GM21529 (cell line): ENCODE results near the gene FOXM1.
A peak's percentile ranks its signal among the peaks of the same experiment; 100 is the strongest.
"Not testable (repeated sequence)": the region's sequence is repeated elsewhere in the genome, so short reads cannot be mapped to it uniquely, and the experiment has no call there.

Experiments used
- ATAC-seq: cut with Tn5 transposase; IDR thresholded peaks from one replicate; pipeline ENCODE4 v1.9.1; 2021; ENCODE audit not compliant: unreplicated experiment

Gene FOXM1

DNA sequence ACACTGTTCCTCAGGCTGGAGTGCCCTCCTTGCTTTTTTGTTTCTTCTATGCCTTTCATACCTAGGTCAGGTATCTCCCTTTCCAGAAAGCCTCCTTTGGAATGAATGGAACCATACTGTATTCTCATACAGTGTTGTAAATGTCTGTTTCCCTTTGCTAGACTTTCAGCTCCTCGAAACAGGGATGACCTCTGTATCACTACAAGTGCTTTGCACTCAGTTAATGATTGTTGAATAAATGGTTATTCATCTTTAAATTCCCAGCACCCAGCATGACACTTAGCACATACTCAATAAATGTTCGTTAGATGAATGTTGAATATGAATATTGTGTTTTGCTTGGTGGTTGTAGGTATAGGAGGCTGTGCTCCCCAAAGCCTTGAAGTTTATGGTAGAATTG is 7.8 kb upstream of the FOXM1 start:
- no peak for ATAC-seq

DNA sequence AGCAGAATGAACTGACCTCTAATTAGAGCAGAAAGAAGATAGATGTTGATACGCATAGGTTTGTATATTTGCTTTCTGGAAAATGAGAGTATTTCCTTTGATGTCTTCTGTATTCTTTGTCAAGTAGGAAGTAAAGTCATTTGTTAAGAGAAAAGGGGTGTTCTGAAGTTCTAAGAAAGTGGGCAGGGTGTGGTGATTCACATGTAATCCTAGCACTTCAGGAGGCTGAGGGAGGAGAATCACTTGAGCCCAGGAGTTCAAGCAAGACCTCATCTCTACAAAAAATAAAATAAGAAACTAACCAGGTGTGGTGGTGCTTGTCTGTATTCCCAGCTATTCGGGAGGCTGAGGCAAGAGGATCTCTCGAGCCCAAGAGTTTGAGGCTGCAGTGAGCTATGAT is 2.9 kb upstream of the FOXM1 start:
- ATAC-seq, result no peak

DNA sequence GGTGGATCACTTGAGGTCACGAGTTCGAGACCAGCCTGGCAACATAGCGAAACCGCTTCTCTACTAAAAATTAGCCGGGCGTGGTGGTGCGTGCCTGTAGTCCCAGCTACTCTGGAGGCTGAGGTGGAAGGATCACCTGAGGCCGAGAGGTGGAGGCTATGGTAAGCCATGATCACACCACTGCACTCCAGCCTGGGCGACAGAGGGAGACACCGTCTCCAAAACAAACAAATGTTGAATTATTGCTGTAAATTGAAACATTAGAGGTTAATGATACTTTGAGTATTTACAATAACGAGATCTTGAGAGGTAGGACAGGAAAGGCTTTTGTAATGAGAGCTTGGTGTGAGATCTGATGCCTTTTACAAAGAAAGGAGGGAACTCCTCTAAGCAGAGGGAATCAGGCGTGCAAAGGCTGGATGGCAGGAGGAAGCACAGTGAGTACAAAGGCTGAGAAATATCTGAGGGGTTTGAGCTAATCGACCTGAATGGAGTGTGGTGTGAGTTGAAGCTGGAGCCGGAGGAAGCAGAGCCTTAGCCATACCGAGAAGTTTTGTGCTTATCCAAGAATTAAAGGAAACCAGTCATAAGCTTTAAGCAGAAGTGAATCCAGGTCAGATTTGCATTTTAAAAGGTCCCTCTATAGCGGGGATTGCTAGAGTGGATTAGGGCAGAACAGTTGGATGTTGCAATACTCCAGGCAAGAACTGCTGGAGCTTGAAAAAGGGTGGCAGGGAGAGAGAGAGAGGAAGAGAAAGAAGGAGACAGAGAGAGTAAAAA is 1.2 kb upstream of the FOXM1 start:
- peak; percentile 31 for ATAC-seq

DNA sequence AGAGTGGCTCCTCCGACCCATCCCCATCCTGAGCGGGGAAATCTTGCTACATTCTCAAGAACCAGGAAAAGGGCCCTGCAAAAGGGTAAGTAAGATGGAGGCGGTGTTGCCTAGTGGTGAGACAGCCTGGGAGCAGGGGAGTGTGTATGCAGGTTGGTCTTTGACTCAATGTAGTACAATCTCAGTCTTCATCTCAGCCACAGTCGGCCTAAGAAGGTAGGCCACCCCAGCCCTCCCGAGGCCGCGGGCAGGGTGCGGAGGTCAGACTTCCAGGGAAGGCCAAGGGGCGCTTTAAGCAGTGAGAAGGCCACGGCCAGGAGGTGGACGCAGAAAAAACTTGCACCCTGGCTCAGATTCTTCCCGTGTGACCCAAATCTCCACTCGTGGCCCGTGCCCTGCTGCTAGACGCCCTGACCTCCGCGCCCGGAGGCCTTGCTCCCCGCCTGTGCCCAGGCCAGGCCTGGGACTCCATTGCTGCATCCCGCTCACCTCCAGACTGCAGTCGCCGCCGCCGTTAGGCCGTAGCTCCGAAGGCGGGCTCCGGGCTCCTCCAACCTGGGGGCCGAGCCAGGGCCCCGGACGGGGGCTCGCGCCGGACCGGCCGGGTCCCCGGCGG is 435 bp downstream of the FOXM1 start:
- peak; percentile 35 for ATAC-seq

DNA sequence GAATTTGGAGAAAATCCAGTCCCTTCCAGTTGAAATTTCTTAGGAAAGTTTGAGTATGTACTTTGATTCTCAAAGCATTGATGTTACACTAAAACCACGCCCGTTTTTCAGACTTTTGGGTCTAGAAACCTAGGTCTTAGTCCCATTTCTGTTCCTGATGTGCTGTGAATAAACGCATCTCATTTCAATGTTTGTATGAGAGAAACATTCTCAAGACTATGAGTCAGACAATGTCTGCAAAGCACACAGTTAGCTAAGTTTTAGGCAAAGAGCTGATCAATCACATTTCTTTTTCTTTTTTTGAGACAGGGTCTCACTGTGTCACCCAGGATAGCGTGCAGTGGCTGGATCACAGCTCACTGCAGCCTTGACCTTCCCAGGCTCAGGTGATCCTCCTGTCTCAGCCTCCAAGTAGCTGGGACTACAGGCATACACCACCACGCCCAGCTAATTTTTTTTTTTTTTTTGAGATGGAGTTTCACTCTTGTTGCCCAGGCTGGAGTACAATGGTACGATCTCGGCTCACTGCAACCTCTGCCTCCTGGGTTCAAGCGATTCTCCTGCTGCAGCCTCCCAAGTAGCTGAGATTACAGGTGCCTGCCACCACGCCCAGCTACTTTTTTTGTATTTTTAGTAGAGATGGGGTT is 7.9 kb downstream of the FOXM1 start:
- not testable (repeated sequence) for ATAC-seq

DNA sequence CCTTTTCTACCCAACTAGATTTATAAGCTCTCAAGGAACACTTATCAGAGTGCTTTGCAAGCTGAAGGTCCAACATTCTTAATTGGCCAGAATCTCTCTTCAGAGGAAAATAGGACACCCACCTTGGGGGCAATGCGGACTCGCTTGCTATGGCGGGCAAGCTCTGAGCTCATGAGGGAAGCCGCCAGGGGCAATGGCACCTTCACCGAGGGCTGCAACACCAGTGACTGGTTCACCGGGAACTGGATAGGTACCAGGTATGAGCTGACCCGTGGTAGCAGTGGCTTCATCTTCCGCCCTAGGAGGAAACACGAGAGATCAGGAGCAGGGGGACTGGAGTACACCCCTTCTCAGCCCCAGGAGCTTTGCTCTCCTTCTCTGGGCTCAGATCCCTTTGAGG is 12.8 kb downstream of the FOXM1 start:
- no peak for ATAC-seq

DNA sequence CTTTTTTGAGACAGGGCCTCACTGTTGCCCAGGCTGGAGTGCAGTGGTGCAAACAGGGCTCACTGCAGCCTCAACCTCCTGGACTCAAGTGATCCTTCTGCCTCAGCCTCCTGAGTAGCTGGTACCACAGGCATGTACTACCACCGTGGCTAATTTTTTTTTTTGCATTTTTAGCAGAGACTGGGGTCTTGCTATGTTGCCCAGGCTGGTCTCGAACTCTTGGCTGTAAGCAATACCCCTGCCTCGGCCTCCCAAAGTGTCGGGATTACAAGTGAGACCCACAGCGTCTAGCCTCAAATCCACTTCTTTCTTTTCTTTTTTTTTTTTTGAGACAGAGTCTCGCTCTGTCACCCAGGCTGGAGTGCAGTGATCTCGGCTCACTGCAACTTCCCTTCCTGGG is 13.6 kb downstream of the FOXM1 start:
- ATAC-seq, result not testable (repeated sequence)

DNA sequence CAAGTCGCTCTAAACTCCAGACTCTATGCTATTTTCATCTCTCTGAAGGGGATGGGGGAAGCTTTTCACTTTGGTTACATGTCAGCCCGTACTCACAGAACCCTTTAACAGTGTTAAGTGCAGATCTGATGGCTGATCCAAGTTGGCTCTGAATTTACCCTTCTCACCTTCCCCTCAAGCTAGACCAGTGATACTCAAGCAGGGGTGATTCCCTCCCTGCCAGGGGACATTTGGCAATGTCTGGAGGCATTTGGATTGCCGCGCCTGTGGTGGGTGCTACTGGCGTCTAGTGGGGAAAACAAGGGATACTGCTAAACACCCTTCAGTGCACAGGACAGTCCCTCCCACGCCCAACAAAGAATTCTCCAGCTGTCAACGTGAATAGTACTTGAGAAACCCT is 14.1 kb downstream of the FOXM1 start:
- ATAC-seq, result no peak

DNA sequence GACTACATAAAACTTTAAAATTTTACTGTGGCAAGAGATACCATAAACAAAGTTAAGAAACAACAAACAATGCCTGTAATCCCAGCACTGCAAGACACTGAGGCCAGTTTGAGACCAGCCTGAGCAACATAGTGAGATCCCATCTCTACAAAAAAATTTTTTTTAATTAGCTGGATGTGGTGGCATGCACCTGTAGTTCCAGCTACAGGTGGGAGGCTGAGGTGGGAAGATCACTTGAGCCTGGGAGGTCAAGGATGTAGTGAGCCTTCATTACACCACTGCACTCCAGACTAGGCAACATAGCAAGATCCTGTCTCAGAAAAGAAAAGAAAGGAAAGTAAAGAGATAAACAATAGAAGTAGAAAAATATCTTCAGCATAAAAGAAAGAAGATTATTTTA is 16.8 kb downstream of the FOXM1 start:
- no peak for ATAC-seq

DNA sequence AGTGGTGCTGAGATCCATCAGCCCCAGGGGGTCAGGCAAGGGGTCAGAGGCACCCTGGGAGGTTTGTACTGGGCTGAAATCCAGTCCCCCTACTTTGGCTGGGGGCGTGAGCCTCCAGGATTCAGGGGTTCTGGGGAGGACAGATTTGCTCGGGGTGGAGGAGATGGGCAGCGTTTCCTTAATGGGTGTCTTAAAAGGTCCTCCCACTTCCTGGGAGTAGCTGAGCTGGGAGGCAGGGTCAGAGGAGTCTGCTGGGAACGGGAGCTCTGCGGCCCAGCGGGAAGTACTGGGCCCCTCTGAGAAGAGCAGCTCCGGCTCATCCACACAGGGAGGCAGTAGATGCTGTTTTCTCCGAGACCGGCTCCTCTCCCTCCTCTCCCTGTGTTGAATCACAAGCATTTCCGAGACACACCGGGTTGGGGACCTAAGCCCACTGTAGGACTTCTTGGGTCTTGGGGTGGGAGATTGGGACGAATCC is 18.0 kb downstream of the FOXM1 start:
- no peak for ATAC-seq

DNA sequence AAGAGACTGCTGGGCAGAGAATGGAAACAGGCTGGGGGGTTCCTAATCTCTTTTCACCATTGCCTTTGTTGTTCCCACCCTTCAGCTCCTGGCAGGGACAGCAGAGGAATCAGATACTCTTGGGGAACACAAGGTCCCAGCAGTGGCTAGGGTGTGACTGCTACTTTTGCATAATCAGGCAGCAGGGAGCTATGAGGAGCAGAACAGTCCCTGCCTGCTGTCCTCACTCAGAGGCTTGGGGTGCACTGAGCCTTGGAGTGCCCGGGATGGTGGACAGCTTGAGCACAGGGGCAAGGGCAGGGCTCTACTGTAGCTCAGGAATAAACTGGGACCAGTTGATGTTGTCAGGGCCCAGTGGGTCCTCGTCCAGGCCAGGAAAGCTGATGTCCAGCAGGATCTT is 18.6 kb downstream of the FOXM1 start:
- no peak for ATAC-seq

DNA sequence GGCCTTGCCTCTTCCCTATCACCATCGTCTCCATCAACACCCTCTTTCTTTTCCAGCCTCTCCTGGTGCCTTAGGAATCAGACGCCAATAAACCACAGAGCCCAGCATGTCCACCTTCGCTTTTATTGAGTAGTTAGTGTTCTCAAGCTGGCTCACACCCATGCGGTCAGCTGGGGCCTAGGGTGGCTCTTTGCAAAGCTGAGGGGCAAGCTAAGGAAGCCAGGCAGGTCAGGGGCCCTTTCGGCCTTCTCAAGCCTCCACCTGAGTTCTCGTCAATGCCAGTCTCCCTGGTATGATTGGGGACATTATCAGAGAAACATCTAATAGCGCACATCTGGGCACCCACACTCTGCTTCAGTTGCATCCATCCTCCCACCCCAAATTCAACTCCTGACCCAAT is 19.4 kb downstream of the FOXM1 start:
- no peak for ATAC-seq

DNA sequence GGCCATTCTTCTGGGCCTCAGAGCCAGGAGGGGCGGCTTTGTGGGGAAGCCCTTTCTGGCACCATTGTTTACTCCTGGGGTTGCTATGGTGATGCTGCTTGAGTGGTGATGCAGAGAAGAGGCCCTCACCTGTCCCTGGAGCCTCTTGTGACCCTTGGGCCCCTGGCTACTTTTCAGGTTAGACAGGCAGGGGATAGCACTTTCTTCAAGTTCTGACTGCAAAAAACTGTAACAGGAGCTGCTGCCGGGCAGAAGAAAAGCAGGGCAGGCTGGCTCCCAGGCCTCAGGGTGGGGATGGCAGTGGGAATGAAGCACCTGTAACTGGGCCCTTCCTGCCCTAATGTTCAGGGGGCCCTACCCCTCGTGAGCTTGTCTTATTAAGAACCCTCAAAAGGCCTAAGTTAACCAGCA is 19.9 kb downstream of the FOXM1 start, which contains the start of gene TEX52:
Gene TEX52 (minus strand): TSS at position 19 of the 411 bp plus-strand sequence. CDS start 13 bp downstream, at position 6.
- ATAC-seq, result no peak

DNA sequence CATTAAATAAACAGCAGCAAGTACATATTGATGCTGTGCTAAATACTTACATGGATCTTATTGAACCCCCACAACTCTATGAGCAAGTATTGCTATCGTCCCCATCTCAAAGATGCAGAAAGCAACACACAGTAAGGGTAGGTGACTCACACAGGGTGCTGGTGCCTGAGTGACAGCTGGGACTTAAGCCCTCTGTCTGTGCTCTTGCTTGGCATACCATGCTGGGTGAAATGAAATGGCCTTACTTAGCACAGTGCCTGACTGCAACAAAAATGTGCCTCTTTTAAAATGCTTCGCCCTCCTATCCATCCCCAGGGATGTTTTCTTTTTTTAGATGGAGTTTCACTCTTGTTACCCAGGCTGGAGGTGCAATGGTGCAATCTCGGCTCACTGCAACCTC is 20.9 kb downstream of the FOXM1 start:
- ATAC-seq, result no peak

DNA sequence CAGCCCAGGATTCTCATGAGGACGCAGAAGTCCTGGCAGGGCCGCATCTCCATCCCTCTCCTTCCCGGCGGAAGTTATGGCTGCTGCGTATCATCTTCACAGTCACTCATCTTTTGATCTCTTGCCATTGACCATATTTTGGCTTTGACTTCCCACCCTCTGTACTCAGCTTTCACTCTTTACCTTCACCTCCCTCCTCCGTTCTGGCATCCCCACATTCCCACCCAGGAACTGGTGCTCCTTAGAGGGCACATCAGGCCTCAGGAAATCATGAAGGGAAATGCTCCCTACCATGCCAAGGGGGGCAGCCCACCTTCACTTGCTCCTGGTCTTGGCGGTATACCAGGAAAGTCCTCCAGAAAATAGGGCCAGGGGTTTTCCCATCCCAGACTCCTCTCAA is 21.4 kb downstream of the FOXM1 start:
- no peak for ATAC-seq

DNA sequence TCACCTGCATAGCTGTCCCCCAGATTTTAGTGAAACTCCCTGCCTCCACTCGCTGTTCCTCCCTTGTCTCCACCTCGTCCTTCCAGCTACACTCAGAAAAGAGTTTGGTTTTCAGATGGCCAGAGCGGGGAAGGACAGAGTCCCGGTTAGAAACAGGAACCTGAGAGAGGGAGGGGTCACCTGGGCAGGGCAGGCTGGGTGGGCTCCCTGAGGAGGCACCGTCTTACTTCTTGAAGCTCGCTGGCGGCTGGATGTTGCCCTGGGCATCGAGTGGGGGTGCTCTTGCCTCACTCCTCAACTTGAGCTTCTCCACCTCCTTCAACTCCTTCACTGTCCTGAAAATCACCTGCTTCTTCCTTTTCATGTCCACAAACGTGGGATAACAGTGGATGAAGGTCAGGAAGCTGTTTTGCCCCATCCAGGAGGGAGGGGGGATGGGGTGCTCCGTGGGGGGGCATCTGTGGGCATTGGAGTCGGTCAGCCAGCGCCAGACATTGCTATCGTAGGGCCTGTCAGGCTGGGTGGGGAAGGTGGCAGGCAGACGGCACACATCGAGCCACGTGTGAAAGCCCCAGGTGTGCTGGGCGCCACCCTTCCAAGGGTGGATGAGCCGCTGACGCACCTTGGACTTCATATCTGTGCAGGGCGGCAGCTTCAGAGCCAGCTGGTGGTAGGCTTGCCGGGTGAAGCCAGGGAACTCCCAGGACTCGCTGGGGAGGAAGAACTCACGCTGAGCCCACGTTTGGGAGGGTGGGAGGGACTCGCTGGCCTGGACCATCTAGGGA is 22.1 kb downstream of the FOXM1 start:
- no peak for ATAC-seq

DNA sequence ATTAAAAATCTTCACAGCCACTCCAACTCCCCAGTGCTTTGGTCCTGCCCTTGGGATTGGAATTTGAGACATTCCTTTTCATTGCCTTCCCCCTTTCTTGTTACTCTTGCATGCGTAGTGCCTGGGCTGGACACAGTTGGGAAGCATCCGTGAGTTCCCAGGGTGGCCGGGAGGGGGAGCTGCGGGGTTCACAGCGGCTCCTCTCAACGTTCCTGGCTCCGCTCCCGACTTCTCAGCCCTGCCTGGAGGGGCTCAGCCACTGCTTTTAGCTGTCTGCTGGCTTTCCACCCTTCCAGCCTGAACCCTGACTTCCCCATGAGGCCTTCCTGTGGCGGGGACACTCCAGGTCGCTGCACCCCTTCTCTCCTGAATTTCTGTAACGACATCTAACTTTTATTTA is 23.3 kb downstream of the FOXM1 start:
- no peak for ATAC-seq

DNA sequence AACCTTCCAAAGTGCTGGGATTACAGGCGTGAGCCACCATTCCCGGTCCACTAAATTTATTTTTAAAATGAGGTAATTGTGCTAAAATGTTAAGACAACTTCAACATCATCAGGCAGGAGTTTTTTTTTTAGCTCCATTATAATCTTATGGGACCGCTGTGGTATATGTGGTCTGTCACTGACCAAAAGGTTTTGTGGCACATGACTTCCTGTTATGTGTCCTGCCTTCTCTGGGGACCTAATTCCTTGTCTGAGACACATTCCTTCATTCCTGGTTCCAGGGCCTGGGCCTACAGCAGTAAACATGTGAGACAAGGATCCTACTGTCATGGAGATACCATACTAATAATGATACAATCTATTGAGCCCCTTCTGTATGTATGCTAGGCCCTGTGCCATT is 25.0 kb downstream of the FOXM1 start:
- ATAC-seq, result no peak

DNA sequence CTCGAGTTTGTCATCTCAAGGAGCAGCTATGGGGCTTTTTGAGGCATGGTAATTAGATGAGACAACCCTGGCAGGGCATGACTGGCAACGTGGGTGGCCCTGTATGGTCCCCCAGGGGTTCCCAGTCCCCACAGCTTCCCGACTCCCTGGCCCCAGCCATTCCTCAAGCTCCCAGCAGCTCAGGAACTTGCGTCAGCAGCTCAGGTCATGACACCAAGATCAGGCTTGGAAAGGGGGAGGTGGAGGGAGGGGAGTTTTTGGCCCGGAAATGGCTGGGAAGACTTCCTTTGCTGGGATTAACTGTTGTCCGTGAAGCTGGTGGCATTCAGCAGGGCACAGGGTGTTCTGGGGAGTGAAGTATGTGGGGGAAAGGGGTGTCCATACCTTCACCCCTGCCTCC is 31.7 kb downstream of the FOXM1 start:
- no peak for ATAC-seq

DNA sequence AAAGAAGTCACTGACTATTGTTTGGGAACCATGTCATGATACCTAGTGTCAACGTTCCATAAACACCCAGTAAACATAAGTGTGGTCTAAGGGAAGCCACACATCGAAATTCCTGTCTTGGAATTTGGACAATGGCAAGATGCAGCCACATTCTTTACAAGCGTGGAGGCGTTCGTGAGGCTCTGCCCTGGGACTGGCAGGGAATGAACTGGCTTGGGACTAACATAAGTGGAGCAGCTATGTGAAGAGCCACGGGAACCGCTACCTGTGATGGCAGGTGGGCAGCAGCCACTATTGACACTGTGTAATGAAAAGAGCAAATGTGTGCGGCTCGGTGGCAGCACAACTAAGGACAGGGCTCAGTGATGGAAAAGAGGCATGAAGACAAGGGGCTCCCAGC is 32.2 kb downstream of the FOXM1 start:
- ATAC-seq, result no peak

DNA sequence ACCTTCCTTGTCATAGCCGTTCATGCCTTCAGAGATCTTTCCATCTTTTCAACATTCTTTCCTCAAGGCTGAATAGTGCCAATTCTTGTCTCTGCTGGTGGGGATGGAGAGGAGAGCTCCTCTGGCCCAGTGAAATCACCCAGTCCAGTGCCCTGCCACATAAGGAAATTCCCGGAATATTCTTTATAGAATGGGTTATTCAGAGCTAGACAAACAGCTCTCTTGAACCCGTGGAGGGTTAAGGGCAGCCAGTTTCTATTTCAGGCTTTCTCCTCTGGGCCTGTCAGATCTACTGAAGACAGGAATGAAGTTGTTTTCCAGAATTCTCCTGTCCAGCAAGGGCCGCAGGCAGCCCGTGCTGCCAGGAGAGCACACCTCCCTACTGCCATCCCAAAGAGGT is 34.0 kb downstream of the FOXM1 start:
- ATAC-seq, result no peak
